Gastrocnemius medialis (tissue), 4 donors: ENCODE measurements around the gene CRHBP. TPM values are rescaled to one million over a fixed set of nuclear protein-coding genes. Genes with fewer than 3 reads are reported as not detected.

ENCODE experiments used
- ATAC-seq, 2 donors: fragments of 150-250 bp; one replicate each; pipeline ENCODE4 v1.9.1; 2016
- DNase-seq, 2 donors: peaks; one replicate each; pipeline ENCODE4 v3.0.0-alpha.2; 2019
- H3K27ac ChIP-seq, 4 donors: fragments of 200-600 bp; sonication (generic); 1 replicate in 1 of 4; 2 replicates in 3 of 4; pipeline ENCODE4 v1.5.1; 2016 to 2018; ENCODE audit warnings: mild to moderate bottlenecking in 2 of 4, moderate library complexity in 1 of 4
- H3K27me3 ChIP-seq, 3 donors: fragments of 200-600 bp; sonication (generic) in 2 of 3; 1 replicate in 1 of 3; 2 replicates in 2 of 3; pipeline versions ENCODE4 v1.5.1 to v1.6.0; 2016 to 2019; ENCODE audit warnings: mild to moderate bottlenecking in 1 of 3, moderate library complexity in 1 of 3
- H3K36me3 ChIP-seq, 2 donors: fragments of 200-600 bp; sonication (generic) in 1 of 2; one replicate each; pipeline ENCODE4 v1.5.1; 2017 to 2018
- H3K4me1 ChIP-seq, 2 donors: fragments of 200-600 bp; sonication (generic) in 1 of 2; one replicate each; pipeline ENCODE4 v1.5.1; 2016 to 2017; ENCODE audit warnings: mild to moderate bottlenecking in 2 of 2
- H3K4me3 ChIP-seq, 4 donors: fragments of 200-600 bp; sonication (generic) in 3 of 4; 1 replicate in 1 of 4; 2 replicates in 3 of 4; pipeline ENCODE4 v1.5.1; 2016 to 2019; ENCODE audit warnings: mild to moderate bottlenecking in 2 of 4
- H3K9me3 ChIP-seq, 3 donors: fragments of 200-600 bp; sonication (generic) in 2 of 3; 1 replicate in 1 of 3; 2 replicates in 2 of 3; pipeline ENCODE4 v1.5.1; 2016 to 2019
- CTCF ChIP-seq, 5 experiments: fragments of 450-650 bp in 3 of 5; fragments of 200-600 bp in 2 of 5; sonication (generic) in 2 of 5; IDR thresholded peaks in 4 of 5; conservative IDR thresholded peaks in 1 of 5; 1 replicate in 4 of 5; 2 replicates in 1 of 5; pipeline ENCODE4 v1.5.1; 2016 to 2019; ENCODE audit warnings: antibody characterized with exemption in 5 of 5, mild to moderate bottlenecking in 3 of 5, moderate library complexity in 3 of 5
- POLR2A ChIP-seq, 2 donors: fragments of 450-650 bp; IDR thresholded peaks; one replicate each; pipeline ENCODE4 v1.6.1; 2017; ENCODE audit warnings: antibody characterized with exemption in 2 of 2, mild to moderate bottlenecking in 2 of 2, moderate library complexity in 2 of 2
- in situ Hi-C, 4 donors: fragments of 200-750 bp; cut with MboI; loops; one replicate each; pipeline versions ENCODE4 v1.15.0 to v1.8.0; 2017; ENCODE audit warnings: low sequenced_read_pairs in 4 of 4
- intact Hi-C: fragments of 100-400 bp; cut with DNase I; formaldehyde crosslinking; loops from one replicate; pipeline ENCODE4 v1.15.1; 2023; ENCODE audit warnings: low total_unique reads
- total RNA-seq, 4 donors: library from RNA; depleted of rRNA; stranded (reverse); fragments of >200 nt; gene quantifications; one replicate each; pipeline versions ENCODE4 v1.1.0 to v1.2.3, GENCODE V29; 2016

CRHBP gene
- total RNA-seq, 4 donors from 2014 or later: 0.36 to 0.61 (median 0.38) TPM; not detected in 1

- in situ Hi-C loops: loop anchor here in 1 of 4 donors (10.0 to 25.0 kb wide), 2 partner anchors 141 to 404 kb away; partner anchors contain the start of gene F2RL2
- TF ChIP-seq POLR2A (IDR thresholded peaks at IDR 0.05) (no peak), CTCF (IDR thresholded peaks at IDR 0.05 in 4 of 5, conservative IDR thresholded peaks at IDR 0.05 in 1 of 5) (no peak)
- peaks cover 0 to 2% (median 0%) of the 10 kb centered on the region in 3 donors for H3K27me3 ChIP-seq
- H3K27ac ChIP-seq: no peak overlapping the region
- H3K4me3 ChIP-seq: no peak overlapping the region
- H3K36me3 ChIP-seq: no peaks in the 10 kb centered on the region
- no peak for DNase-seq
- H3K4me1 ChIP-seq: no peaks in the 10 kb centered on the region
- no peak for ATAC-seq
- intact Hi-C loops: no loop called here
- H3K9me3 ChIP-seq: no peaks in the 10 kb centered on the region
Observed at GRCh38 chr5:77015938-77016569, 63.2 kb downstream of the CRHBP start.

DNA sequence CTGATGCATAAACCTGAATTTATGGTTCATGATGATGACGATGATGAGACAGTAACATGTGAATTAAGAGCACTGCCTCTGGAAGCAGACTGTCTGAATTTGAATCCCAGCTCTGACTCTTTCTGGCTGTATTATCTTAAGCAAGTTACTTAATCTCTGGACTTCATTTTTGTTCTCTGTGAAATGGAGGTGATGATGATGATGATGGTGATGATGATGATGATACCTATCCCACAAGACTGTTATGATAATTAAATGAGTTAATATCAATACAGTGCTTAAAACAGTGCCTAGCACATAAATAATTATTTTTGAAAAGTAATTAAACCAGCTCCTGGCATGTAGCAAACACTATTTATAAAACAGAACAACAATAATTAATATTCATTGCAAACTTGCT lies 64.1 kb downstream of the CRHBP start:
- no peak overlapping the region for H3K27ac ChIP-seq
- H3K4me1 ChIP-seq: no peaks in the 10 kb centered on the region
- DNase-seq: no peak
- no peak overlapping the region for H3K4me3 ChIP-seq
- ATAC-seq: no peak
- peaks cover 0 to 7% (median 6%) of the 10 kb centered on the region in 3 donors for H3K27me3 ChIP-seq
- TF ChIP-seq CTCF (IDR thresholded peaks at IDR 0.05 in 4 of 5, conservative IDR thresholded peaks at IDR 0.05 in 1 of 5) (no peak), POLR2A (IDR thresholded peaks at IDR 0.05) (no peak)
- H3K9me3 ChIP-seq: no peaks in the 10 kb centered on the region
- in situ Hi-C loops (loop anchor here in 1 of 4 donors (10.0 to 25.0 kb wide), 2 partner anchors 142 to 405 kb away; partner anchors contain the start of gene F2RL2), intact Hi-C loops (no loop called here)
- H3K36me3 ChIP-seq: no peaks in the 10 kb centered on the region

GRCh38 chr5:77017668-77018067 lies 64.8 kb downstream of the CRHBP start:
- Histone ChIP-seq H3K9me3 (no peaks in the 10 kb centered on the region), H3K4me1 (no peaks in the 10 kb centered on the region), H3K27ac (no peak overlapping the region), H3K4me3 (no peak overlapping the region), H3K27me3 (peaks cover 0 to 12% (median 6%) of the 10 kb centered on the region in 3 donors), H3K36me3 (no peaks in the 10 kb centered on the region)
- no peak for TF ChIP-seq POLR2A (IDR thresholded peaks at IDR 0.05)
- TF ChIP-seq CTCF (IDR thresholded peaks at IDR 0.05 in 4 of 5, conservative IDR thresholded peaks at IDR 0.05 in 1 of 5): no peak
- intact Hi-C loops (no loop called here), in situ Hi-C loops (loop anchor here in 1 of 4 donors (10.0 to 25.0 kb wide), 2 partner anchors 143 to 405 kb away; partner anchors contain the start of gene F2RL2)
- DNase-seq: no peak
- no peak for ATAC-seq

Other genes with a start within 250 kb of the CRHBP start
- gene F2R, start 236.9 kb upstream of the CRHBP start, total RNA-seq: 1 to 10 TPM; 2.4 to 4.2 (median 3.8) TPM
- under 1 TPM in 2 of 4 donors, not detected in 2; 0.20 to 0.46 TPM for gene F2RL1, start 134.0 kb upstream of the CRHBP start, total RNA-seq
- gene S100Z, start 103.0 kb upstream of the CRHBP start, total RNA-seq: not detected
- gene AGGF1, start 77.4 kb downstream of the CRHBP start, total RNA-seq: 10 to 100 TPM; 16.9 to 25.0 (median 19.8) TPM
- gene ZBED3, start 134.2 kb downstream of the CRHBP start, total RNA-seq: 1 to 10 TPM in 2 of 4 donors, under 1 TPM in 2; 0.53 to 1.2 (median 0.94) TPM